ENCODE results near the gene IPO4. TPM values are rescaled to one million over a fixed set of nuclear protein-coding genes. Genes with fewer than 3 reads are reported as not detected.

IPO4 gene
- total and polyA plus RNA-seq, 9 of the 15 experiments (the other 6 are each of a cell fraction or from before 2014, with no cell fraction given): 7.3 to 122 (median 31.8) TPM

DNA sequence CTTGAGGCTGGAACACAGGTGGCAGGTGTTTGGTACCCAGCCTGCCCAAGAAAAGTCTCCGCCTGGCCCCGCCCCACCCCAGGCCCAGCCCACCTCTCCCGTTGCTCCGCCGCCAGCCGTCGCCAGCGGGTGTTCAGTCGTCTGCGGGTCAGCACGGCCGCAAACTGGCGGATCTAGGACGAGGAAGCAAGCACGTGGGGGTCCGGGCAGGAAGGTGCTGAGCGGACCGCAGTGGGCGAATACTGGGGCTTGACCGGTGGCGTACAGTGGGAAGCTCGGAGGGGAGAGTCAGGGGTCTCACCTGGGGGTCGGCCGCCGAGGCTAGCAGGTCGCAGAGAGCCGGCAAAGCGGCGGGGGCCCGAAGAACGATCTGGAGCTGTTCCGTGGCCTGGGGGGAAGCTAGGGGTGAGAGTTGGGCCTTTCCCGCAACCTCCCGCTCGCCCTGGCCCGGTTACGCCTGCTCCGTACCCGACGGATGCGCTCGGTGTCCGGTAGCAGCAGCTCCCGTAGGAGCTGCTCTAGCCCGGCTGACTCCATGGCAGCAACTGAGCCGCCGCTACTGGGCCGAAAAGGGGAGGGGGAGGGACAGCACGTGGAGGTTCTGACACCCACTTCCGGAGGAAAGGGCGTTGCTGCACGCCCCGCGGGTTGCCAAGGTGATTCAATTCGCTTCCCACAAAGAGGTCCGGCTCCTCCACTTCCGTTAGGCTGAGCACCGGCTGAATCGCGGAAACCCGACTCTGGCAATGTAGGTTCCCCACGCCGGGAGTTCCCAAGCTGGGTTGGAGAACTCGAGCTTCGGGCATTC lies at the start of gene IPO4 (continued):
- TF ChIP-seq, protein P1, sequence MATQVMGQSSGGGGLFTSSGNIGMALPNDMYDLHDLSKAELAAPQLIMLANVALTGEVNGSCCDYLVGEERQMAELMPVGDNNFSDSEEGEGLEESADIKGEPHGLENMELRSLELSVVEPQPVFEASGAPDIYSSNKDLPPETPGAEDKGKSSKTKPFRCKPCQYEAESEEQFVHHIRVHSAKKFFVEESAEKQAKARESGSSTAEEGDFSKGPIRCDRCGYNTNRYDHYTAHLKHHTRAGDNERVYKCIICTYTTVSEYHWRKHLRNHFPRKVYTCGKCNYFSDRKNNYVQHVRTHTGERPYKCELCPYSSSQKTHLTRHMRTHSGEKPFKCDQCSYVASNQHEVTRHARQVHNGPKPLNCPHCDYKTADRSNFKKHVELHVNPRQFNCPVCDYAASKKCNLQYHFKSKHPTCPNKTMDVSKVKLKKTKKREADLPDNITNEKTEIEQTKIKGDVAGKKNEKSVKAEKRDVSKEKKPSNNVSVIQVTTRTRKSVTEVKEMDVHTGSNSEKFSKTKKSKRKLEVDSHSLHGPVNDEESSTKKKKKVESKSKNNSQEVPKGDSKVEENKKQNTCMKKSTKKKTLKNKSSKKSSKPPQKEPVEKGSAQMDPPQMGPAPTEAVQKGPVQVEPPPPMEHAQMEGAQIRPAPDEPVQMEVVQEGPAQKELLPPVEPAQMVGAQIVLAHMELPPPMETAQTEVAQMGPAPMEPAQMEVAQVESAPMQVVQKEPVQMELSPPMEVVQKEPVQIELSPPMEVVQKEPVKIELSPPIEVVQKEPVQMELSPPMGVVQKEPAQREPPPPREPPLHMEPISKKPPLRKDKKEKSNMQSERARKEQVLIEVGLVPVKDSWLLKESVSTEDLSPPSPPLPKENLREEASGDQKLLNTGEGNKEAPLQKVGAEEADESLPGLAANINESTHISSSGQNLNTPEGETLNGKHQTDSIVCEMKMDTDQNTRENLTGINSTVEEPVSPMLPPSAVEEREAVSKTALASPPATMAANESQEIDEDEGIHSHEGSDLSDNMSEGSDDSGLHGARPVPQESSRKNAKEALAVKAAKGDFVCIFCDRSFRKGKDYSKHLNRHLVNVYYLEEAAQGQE (IDR thresholded peaks at IDR 0.05; ENCODE audit: borderline replicate concordance): 0 out of 2 replicates have a peak, but pooled peaks have one; percentile 11
- TF ChIP-seq, protein P1 (CRISPR knock-in tag; IDR thresholded peaks at IDR 0.05; ENCODE audit: low read depth): no peak
- TF ChIP-seq NEUROD1 (IDR thresholded peaks at IDR 0.05; ENCODE audit: borderline replicate concordance, low read depth, low read length, partially characterized antibody) (peak; percentile 78), SP1 (CRISPR knock-in tag; IDR thresholded peaks at IDR 0.05) (peak; percentile 83), CTBP1 (IDR thresholded peaks at IDR 0.05; ENCODE audit: borderline replicate concordance) (0 out of 2 replicates have a peak, but pooled peaks have one; percentile 19), RFX1 (IDR thresholded peaks at IDR 0.05) (peak; percentile 96), HDAC2 (IDR thresholded peaks at IDR 0.05) (peak; percentile 93), KLF1 (tag; IDR thresholded peaks at IDR 0.05) (peak; percentile 97), MAZ (CRISPR knock-in tag; conservative IDR thresholded peaks at IDR 0.05 in 1 of 2, IDR thresholded peaks at IDR 0.05 in 1 of 2) (peak; percentile 60 to 76), RBM39 (optimal IDR thresholded peaks at IDR 0.05; ENCODE audit: low read depth, low read length) (peak; percentile 89), NBN (IDR thresholded peaks at IDR 0.05; ENCODE audit: low read depth) (no peak)
- TF ChIP-seq, protein P2, sequence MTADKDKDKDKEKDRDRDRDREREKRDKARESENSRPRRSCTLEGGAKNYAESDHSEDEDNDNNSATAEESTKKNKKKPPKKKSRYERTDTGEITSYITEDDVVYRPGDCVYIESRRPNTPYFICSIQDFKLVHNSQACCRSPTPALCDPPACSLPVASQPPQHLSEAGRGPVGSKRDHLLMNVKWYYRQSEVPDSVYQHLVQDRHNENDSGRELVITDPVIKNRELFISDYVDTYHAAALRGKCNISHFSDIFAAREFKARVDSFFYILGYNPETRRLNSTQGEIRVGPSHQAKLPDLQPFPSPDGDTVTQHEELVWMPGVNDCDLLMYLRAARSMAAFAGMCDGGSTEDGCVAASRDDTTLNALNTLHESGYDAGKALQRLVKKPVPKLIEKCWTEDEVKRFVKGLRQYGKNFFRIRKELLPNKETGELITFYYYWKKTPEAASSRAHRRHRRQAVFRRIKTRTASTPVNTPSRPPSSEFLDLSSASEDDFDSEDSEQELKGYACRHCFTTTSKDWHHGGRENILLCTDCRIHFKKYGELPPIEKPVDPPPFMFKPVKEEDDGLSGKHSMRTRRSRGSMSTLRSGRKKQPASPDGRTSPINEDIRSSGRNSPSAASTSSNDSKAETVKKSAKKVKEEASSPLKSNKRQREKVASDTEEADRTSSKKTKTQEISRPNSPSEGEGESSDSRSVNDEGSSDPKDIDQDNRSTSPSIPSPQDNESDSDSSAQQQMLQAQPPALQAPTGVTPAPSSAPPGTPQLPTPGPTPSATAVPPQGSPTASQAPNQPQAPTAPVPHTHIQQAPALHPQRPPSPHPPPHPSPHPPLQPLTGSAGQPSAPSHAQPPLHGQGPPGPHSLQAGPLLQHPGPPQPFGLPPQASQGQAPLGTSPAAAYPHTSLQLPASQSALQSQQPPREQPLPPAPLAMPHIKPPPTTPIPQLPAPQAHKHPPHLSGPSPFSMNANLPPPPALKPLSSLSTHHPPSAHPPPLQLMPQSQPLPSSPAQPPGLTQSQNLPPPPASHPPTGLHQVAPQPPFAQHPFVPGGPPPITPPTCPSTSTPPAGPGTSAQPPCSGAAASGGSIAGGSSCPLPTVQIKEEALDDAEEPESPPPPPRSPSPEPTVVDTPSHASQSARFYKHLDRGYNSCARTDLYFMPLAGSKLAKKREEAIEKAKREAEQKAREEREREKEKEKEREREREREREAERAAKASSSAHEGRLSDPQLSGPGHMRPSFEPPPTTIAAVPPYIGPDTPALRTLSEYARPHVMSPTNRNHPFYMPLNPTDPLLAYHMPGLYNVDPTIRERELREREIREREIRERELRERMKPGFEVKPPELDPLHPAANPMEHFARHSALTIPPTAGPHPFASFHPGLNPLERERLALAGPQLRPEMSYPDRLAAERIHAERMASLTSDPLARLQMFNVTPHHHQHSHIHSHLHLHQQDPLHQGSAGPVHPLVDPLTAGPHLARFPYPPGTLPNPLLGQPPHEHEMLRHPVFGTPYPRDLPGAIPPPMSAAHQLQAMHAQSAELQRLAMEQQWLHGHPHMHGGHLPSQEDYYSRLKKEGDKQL (CRISPR knock-in tag; IDR thresholded peaks at IDR 0.05; ENCODE audit: borderline replicate concordance): no peak
